Measurements from ENCODE around the gene SOX6.
"Not testable (repeated sequence)": the region's sequence is repeated elsewhere in the genome, so short reads cannot be mapped to it uniquely, and the experiment has no call there.

The SOX6 gene

GRCh38 chr11:16167706-16168487 lies 188.4 kb downstream of the SOX6 start:
- in situ Hi-C loops (cut with HindIII; ENCODE audit: low pct_unique_long_range_greater_than_20kb, low sequenced_read_pairs): no loop called here
- TF ChIP-seq JUND (IDR thresholded peaks at IDR 0.05; ENCODE audit: low read depth): no peak
- DNase-seq (ENCODE audit: low read depth in 1 of 2, low spot score in 1 of 2): no peak

GRCh38 chr11:16166571-16166970 lies 189.8 kb downstream of the SOX6 start:
- DNase-seq (ENCODE audit: low read depth in 1 of 2, low spot score in 1 of 2): no peak
- in situ Hi-C loops (cut with HindIII; ENCODE audit: low pct_unique_long_range_greater_than_20kb, low sequenced_read_pairs): no loop called here
- TF ChIP-seq JUND (IDR thresholded peaks at IDR 0.05; ENCODE audit: low read depth): no peak

GRCh38 chr11:16160146-16160545 lies 196.2 kb downstream of the SOX6 start:
- DNase-seq (ENCODE audit: low read depth in 1 of 2, low spot score in 1 of 2): no peak
- TF ChIP-seq JUND (IDR thresholded peaks at IDR 0.05; ENCODE audit: low read depth): no peak
- in situ Hi-C loops (cut with HindIII; ENCODE audit: low pct_unique_long_range_greater_than_20kb, low sequenced_read_pairs): no loop called here

GRCh38 chr11:16158426-16158994 lies 197.8 kb downstream of the SOX6 start:
- in situ Hi-C loops (cut with HindIII; ENCODE audit: low pct_unique_long_range_greater_than_20kb, low sequenced_read_pairs): no loop called here
- no peak for TF ChIP-seq JUND (IDR thresholded peaks at IDR 0.05; ENCODE audit: low read depth)
- no peak for DNase-seq (ENCODE audit: low read depth in 1 of 2, low spot score in 1 of 2)

GRCh38 chr11:16157327-16157726 lies 199.0 kb downstream of the SOX6 start:
- TF ChIP-seq JUND (IDR thresholded peaks at IDR 0.05; ENCODE audit: low read depth): no peak
- DNase-seq (ENCODE audit: low read depth in 1 of 2, low spot score in 1 of 2): no peak
- in situ Hi-C loops (cut with HindIII; ENCODE audit: low pct_unique_long_range_greater_than_20kb, low sequenced_read_pairs): no loop called here

GRCh38 chr11:16155448-16155847 lies 200.9 kb downstream of the SOX6 start:
- in situ Hi-C loops (cut with HindIII; ENCODE audit: low pct_unique_long_range_greater_than_20kb, low sequenced_read_pairs): no loop called here
- peak in 1 of 2 experiments; percentile 10 for DNase-seq (ENCODE audit: low read depth in 1 of 2, low spot score in 1 of 2)
- 0 out of 2 replicates have a peak, but pooled peaks have one; percentile 30 for TF ChIP-seq JUND (IDR thresholded peaks at IDR 0.05; ENCODE audit: low read depth)

- in situ Hi-C loops (cut with HindIII; ENCODE audit: low pct_unique_long_range_greater_than_20kb, low sequenced_read_pairs): no loop called here
- DNase-seq (ENCODE audit: low read depth in 1 of 2, low spot score in 1 of 2): peak; percentile 5 to 83
- TF ChIP-seq JUND (IDR thresholded peaks at IDR 0.05; ENCODE audit: low read depth): peak; percentile 72
Measured at GRCh38 chr11:16154715-16155396, 201.5 kb downstream of the SOX6 start.

GRCh38 chr11:16153951-16154350 lies 202.4 kb downstream of the SOX6 start:
- no peak for TF ChIP-seq JUND (IDR thresholded peaks at IDR 0.05; ENCODE audit: low read depth)
- in situ Hi-C loops (cut with HindIII; ENCODE audit: low pct_unique_long_range_greater_than_20kb, low sequenced_read_pairs): no loop called here

GRCh38 chr11:16151138-16151537 lies 205.2 kb downstream of the SOX6 start:
- in situ Hi-C loops (cut with HindIII; ENCODE audit: low pct_unique_long_range_greater_than_20kb, low sequenced_read_pairs): no loop called here
- DNase-seq (ENCODE audit: low read depth in 1 of 2, low spot score in 1 of 2): no peak
- no peak for TF ChIP-seq JUND (IDR thresholded peaks at IDR 0.05; ENCODE audit: low read depth)

More at GRCh38 chr11:16153951-16154350, 202.4 kb downstream of the SOX6 start:
- DNase-seq (ENCODE audit: low read depth in 1 of 2, low spot score in 1 of 2): no peak

GRCh38 chr11:16149476-16149875 lies 206.9 kb downstream of the SOX6 start:
- no peak for TF ChIP-seq JUND (IDR thresholded peaks at IDR 0.05; ENCODE audit: low read depth)
- in situ Hi-C loops (cut with HindIII; ENCODE audit: low pct_unique_long_range_greater_than_20kb, low sequenced_read_pairs): no loop called here
- no peak for DNase-seq (ENCODE audit: low read depth in 1 of 2, low spot score in 1 of 2)

- TF ChIP-seq JUND (IDR thresholded peaks at IDR 0.05; ENCODE audit: low read depth): no peak
- no peak for DNase-seq (ENCODE audit: low read depth in 1 of 2, low spot score in 1 of 2)
- in situ Hi-C loops (cut with HindIII; ENCODE audit: low pct_unique_long_range_greater_than_20kb, low sequenced_read_pairs): no loop called here
Measured at GRCh38 chr11:16148301-16148931, 207.9 kb downstream of the SOX6 start.

- in situ Hi-C loops (cut with HindIII; ENCODE audit: low pct_unique_long_range_greater_than_20kb, low sequenced_read_pairs); DNase-seq (ENCODE audit: low read depth in 1 of 2, low spot score in 1 of 2): not testable (repeated sequence)
Measured at GRCh38 chr11:16146980-16147379, 209.4 kb downstream of the SOX6 start.

GRCh38 chr11:16141614-16142013 lies 214.7 kb downstream of the SOX6 start:
- DNase-seq (ENCODE audit: low read depth in 1 of 2, low spot score in 1 of 2); in situ Hi-C loops (cut with HindIII; ENCODE audit: low pct_unique_long_range_greater_than_20kb, low sequenced_read_pairs): not testable (repeated sequence)

- DNase-seq (ENCODE audit: low read depth in 1 of 2, low spot score in 1 of 2); in situ Hi-C loops (cut with HindIII; ENCODE audit: low pct_unique_long_range_greater_than_20kb, low sequenced_read_pairs): not testable (repeated sequence)
Measured at GRCh38 chr11:16141162-16141561, 215.2 kb downstream of the SOX6 start.

All from T47D (cell line).